Endothelial cell of umbilical vein (primary cell): ENCODE results near the gene CD53. TPM values are rescaled to one million over a fixed set of nuclear protein-coding genes. Genes with fewer than 3 reads are reported as not detected.

ENCODE experiments used
- BruUV-seq: library from RNA; stranded (reverse); fragments of 400-500 nt; replicated peaks from 2 replicates; lab custom pipeline; 2021; lab: Mats Ljungman, UMichigan
- CTCF ChIA-PET: fragments of 300-600, 350-600 bp; sonication (Branson Sonifier 250); formaldehyde crosslinking; loops from one replicate; lab custom pipeline; 2021; ENCODE audit warnings: antibody characterized with exemption, inconsistent platforms; lab: Charles Lee
- POLR2A ChIA-PET: fragments of 300-600, 350-600 bp; sonication (Branson Sonifier 250); formaldehyde crosslinking; loops from one replicate; lab custom pipeline; 2021; ENCODE audit warnings: antibody characterized with exemption, inconsistent platforms; lab: Charles Lee
- DNase-seq: peaks from one replicate; pipeline ENCODE4 v3.0.0-alpha.2; 2011; ENCODE audit warnings: low read depth, low spot score
- FAIRE-seq: peaks from 2 replicates; lab custom pipeline; 2011; peaks lifted over from hg19 to GRCh38; lab: Jason Lieb, UNC
- H2AFZ ChIP-seq: 2 replicates; pipeline ENCODE4 v1.6.0; 2012; ENCODE audit warnings: low read depth, low read length, control low read depth, inconsistent platforms
- H3K27ac ChIP-seq: 2 replicates; pipeline ENCODE4 v1.5.1; 2011; ENCODE audit warnings: low read depth, mild to moderate bottlenecking, control low read depth, low read length, moderate library complexity; ENCODE audit not compliant: insufficient read depth
- H3K27me3 ChIP-seq, 2 experiments: 2 replicates each; pipeline versions ENCODE4 v1.6.0 to v1.6.1; 2011; ENCODE audit warnings: low read length in 2 of 2, mixed read lengths in 1 of 2; ENCODE audit not compliant: control insufficient read depth in 2 of 2, insufficient read depth in 2 of 2
- H3K36me3 ChIP-seq, 2 experiments: 2 replicates in 1 of 2; 3 replicates in 1 of 2; pipeline ENCODE4 v1.5.1; 2011; ENCODE audit warnings: low read length in 2 of 2, mild to moderate bottlenecking in 1 of 2, moderate library complexity in 1 of 2; ENCODE audit not compliant: control insufficient read depth in 2 of 2, insufficient read depth in 2 of 2; ENCODE audit errors: extremely low read depth in 1 of 2
- H3K4me1 ChIP-seq: 3 replicates; pipeline ENCODE4 v1.5.1; 2011; ENCODE audit warnings: mild to moderate bottlenecking, low read length; ENCODE audit not compliant: control insufficient read depth, insufficient read depth; ENCODE audit errors: extremely low read depth
- H3K4me2 ChIP-seq: 2 replicates; pipeline ENCODE4 v1.6.1; 2011; ENCODE audit warnings: low read length, control low read depth, mixed read lengths; ENCODE audit not compliant: insufficient read depth
- H3K4me3 ChIP-seq, 3 experiments: fragments of 200-600 bp in 1 of 3; sonication (generic), shearing (Covaris generic) in 1 of 3; replicated peaks in 1 of 3; 2 replicates each; pipeline ENCODE4 v1.5.1; 2011 to 2016; ENCODE audit warnings: control low read depth in 3 of 3, low read length in 3 of 3, mild to moderate bottlenecking in 2 of 3, inconsistent platforms in 1 of 3, low read depth in 1 of 3, moderate library complexity in 1 of 3; ENCODE audit not compliant: insufficient read depth in 1 of 3
- H3K79me2 ChIP-seq: 2 replicates; pipeline ENCODE4 v1.6.0; 2012; ENCODE audit warnings: low read length, inconsistent platforms; ENCODE audit not compliant: control insufficient read depth, insufficient read depth
- H3K9ac ChIP-seq: replicated peaks from 2 replicates; pipeline ENCODE3; 2011; ENCODE audit warnings: low read length, control low read depth; ENCODE audit not compliant: insufficient read depth; ENCODE audit errors: extremely low read depth
- H3K9me1 ChIP-seq: replicated peaks from 3 replicates; pipeline ENCODE4 v1.6.0; 2011; ENCODE audit warnings: mild to moderate bottlenecking, low read length; ENCODE audit not compliant: control insufficient read depth, insufficient read depth; ENCODE audit errors: extremely low read depth
- H3K9me3 ChIP-seq: replicated peaks from 2 replicates; pipeline ENCODE4 v1.5.1; 2012; ENCODE audit warnings: low read length, inconsistent platforms; ENCODE audit not compliant: control insufficient read depth, insufficient read depth
- H4K20me1 ChIP-seq: replicated peaks from 2 replicates; pipeline ENCODE3; 2011; ENCODE audit warnings: mild to moderate bottlenecking, low read length; ENCODE audit not compliant: control insufficient read depth, insufficient read depth; ENCODE audit errors: extremely low read depth
- EZH2 ChIP-seq: IDR thresholded peaks from 2 replicates; pipeline ENCODE4 v1.6.1; 2012; ENCODE audit warnings: borderline replicate concordance, low read depth, mild to moderate bottlenecking, moderate library complexity, low read length, inconsistent platforms; ENCODE audit not compliant: severe bottlenecking
- FOS ChIP-seq: IDR thresholded peaks from 2 replicates; pipeline ENCODE4 v1.6.1; 2011; ENCODE audit warnings: mild to moderate bottlenecking, low read length, moderate library complexity, borderline replicate concordance; ENCODE audit not compliant: insufficient read depth
- GATA2 ChIP-seq: IDR thresholded peaks from 2 replicates; pipeline ENCODE4 v1.7.0; 2011; ENCODE audit warnings: low read depth, mild to moderate bottlenecking, moderate library complexity, mixed read lengths, low read length; ENCODE audit not compliant: insufficient read length, insufficient read depth
- JUN ChIP-seq: IDR thresholded peaks from 2 replicates; pipeline ENCODE4 v1.6.1; 2011; ENCODE audit warnings: borderline replicate concordance, low read depth; ENCODE audit not compliant: insufficient read length, insufficient read depth
- MYC ChIP-seq: IDR thresholded peaks from one replicate; pipeline ENCODE4 v1.6.1; 2011; ENCODE audit warnings: mild to moderate bottlenecking, low read depth, low read length
- POLR2A ChIP-seq: IDR thresholded peaks from 2 replicates; pipeline ENCODE4 v1.6.1; 2012; ENCODE audit warnings: low read depth, mild to moderate bottlenecking, control low read depth, low read length
- POLR2AphosphoS5 ChIP-seq: IDR thresholded peaks from 2 replicates; pipeline ENCODE4 v1.6.1; 2012; ENCODE audit warnings: low read depth, mild to moderate bottlenecking, control low read depth, low read length, moderate library complexity; ENCODE audit not compliant: insufficient read depth
- dilution Hi-C: fragments of 300-500 bp; cut with MboI; formaldehyde crosslinking; loops from one replicate; pipeline ENCODE4 v1.15.0; 2019; ENCODE audit warnings: low sequenced_read_pairs; ENCODE audit not compliant: extremely low pct_ligation_motif_present
- intact Hi-C: fragments of 100-400 bp; cut with micrococcal nuclease; formaldehyde crosslinking; loops from one replicate; pipeline ENCODE4 v1.10.0; 2022
- polyA plus RNA-seq, 4 experiments: library from polyadenylated mRNA; depleted of rRNA in 3 of 4; stranded (reverse) in 3 of 4; unstranded in 1 of 4; fragments of >200 nt; gene quantifications; 2 replicates each; pipeline versions ENCODE4 v1.2.1 to v1.2.3, GENCODE V29; 2011 to 2012; ENCODE audit warnings: missing spikeins in 1 of 4
- total RNA-seq: library from RNA; stranded (reverse); gene quantifications from 2 replicates; pipeline ENCODE4 v1.2.3, GENCODE V29; 2021
- TF ChIP-seq, protein P1 (sequence below), 2 donors: IDR thresholded peaks; 1 replicate in 1 of 2; 2 replicates in 1 of 2; pipeline ENCODE4 v1.5.1; 2011; ENCODE audit warnings: low read length in 2 of 2, mild to moderate bottlenecking in 2 of 2, moderate library complexity in 2 of 2, control low read depth in 1 of 2, inconsistent platforms in 1 of 2, low read depth in 1 of 2; ENCODE audit not compliant: insufficient read depth in 1 of 2; ENCODE audit errors: extremely low read depth in 1 of 2
- TF ChIP-seq, protein P2 (sequence below): IDR thresholded peaks from 2 replicates; pipeline ENCODE4 v1.6.1; 2011; ENCODE audit not compliant: insufficient read depth, insufficient read length

Gene CD53
- total and polyA plus RNA-seq, 2 donors (not counting 3 experiments of a cell fraction or from before 2014, with no cell fraction given) = 0.35 TPM; not detected in 1

GRCh38 chr1:110903853-110904500 lies 31.0 kb downstream of the CD53 start:
- H2AFZ ChIP-seq = no peak overlapping the region
- TF ChIP-seq, protein P1, sequence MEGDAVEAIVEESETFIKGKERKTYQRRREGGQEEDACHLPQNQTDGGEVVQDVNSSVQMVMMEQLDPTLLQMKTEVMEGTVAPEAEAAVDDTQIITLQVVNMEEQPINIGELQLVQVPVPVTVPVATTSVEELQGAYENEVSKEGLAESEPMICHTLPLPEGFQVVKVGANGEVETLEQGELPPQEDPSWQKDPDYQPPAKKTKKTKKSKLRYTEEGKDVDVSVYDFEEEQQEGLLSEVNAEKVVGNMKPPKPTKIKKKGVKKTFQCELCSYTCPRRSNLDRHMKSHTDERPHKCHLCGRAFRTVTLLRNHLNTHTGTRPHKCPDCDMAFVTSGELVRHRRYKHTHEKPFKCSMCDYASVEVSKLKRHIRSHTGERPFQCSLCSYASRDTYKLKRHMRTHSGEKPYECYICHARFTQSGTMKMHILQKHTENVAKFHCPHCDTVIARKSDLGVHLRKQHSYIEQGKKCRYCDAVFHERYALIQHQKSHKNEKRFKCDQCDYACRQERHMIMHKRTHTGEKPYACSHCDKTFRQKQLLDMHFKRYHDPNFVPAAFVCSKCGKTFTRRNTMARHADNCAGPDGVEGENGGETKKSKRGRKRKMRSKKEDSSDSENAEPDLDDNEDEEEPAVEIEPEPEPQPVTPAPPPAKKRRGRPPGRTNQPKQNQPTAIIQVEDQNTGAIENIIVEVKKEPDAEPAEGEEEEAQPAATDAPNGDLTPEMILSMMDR (IDR thresholded peaks at IDR 0.05; ENCODE audit: extremely low read depth in 1 of 2, insufficient read depth in 1 of 2, low read depth in 1 of 2, low read length in 2 of 2) = no peak
- TF ChIP-seq JUN (no peak), POLR2AphosphoS5 (no peak), EZH2 (no peak), FOS (no peak), POLR2A (no peak), GATA2 (no peak), MYC (no peak)
- TF ChIP-seq, protein P2, sequence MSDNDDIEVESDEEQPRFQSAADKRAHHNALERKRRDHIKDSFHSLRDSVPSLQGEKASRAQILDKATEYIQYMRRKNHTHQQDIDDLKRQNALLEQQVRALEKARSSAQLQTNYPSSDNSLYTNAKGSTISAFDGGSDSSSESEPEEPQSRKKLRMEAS = no peak
- H3K4me2 ChIP-seq = no peak overlapping the region
- intact Hi-C loops = no loop called here
- no peak overlapping the region for H3K4me3 ChIP-seq
- no peaks in the 10 kb centered on the region for H3K9me3 ChIP-seq
- no peaks in the 10 kb centered on the region for H4K20me1 ChIP-seq
- H3K79me2 ChIP-seq = no peaks in the 10 kb centered on the region
- dilution Hi-C loops = no loop called here
- H3K27ac ChIP-seq = no peak overlapping the region
- FAIRE-seq (no peak), DNase-seq (no peak)
- no peak overlapping the region for H3K9ac ChIP-seq
- H3K4me1 ChIP-seq = no peaks in the 10 kb centered on the region
- no TSS peak for BruUV-seq
- H3K36me3 ChIP-seq = no peaks in the 10 kb centered on the region
- no peaks in the 10 kb centered on the region for H3K27me3 ChIP-seq
- ChIA-PET CTCF (no interaction called here), POLR2A (no interaction called here)
- no peaks in the 10 kb centered on the region for H3K9me1 ChIP-seq
